GM19043 (cell line): ENCODE data around the gene TBC1D22A.
"Not testable (repeated sequence)": the region's sequence is repeated elsewhere in the genome, so short reads cannot be mapped to it uniquely, and the experiment has no call there.

Source experiments
- ATAC-seq: cut with Tn5 transposase; IDR thresholded peaks from one replicate; pipeline ENCODE4 v1.9.1; 2021; ENCODE audit warnings: low read depth; ENCODE audit not compliant: unreplicated experiment

Gene TBC1D22A

GRCh38 chr22:46978668-46979067 lies 216.2 kb downstream of the TBC1D22A start:
- ATAC-seq, result not testable (repeated sequence)

DNA sequence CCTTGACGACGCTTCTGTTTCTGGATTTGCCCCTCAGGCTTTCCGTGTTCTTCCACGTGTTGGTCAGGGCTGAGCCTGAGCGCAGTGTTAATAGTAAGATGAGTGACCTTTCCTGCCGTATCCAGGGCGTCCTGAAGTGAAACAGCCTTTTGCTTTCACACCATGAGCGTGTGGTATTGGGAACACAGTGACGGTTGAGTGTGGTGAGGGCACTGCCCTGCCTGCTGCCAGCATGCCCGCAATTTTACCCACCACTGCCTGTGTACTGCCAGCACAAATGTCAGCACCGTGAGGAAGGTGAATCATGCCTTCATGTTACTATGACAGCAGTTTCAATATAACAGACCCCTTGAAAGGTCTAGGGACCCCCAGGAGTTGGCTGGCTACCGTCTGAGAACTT lies 217.1 kb downstream of the TBC1D22A start:
- ATAC-seq, result no peak

- ATAC-seq, result no peak
Observed at GRCh38 chr22:46980392-46980791, 217.9 kb downstream of the TBC1D22A start.

DNA sequence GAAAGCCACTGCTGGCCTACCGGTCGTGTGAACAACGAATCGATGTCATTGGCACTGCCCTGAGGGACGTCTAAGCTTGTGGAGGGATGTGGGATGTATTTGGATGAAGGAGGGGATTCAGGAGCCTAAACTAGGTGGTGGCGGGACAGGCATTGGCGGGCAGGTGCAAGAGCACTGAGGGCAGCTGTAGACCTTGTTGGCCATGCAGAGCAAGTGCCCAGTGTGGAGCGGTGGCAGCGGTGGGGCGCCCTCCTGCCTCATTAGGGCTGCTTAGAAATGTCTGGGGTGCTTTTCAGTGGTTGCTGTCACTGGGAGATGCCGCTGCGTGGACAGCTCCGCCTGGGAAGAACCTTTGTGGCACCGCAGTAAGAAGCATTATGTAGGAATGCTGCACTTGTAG lies 220.2 kb downstream of the TBC1D22A start:
- ATAC-seq, result no peak

GRCh38 chr22:46983046-46983445 lies 220.6 kb downstream of the TBC1D22A start:
- no peak for ATAC-seq

GRCh38 chr22:46984751-46985506 lies 222.5 kb downstream of the TBC1D22A start:
- no peak for ATAC-seq

DNA sequence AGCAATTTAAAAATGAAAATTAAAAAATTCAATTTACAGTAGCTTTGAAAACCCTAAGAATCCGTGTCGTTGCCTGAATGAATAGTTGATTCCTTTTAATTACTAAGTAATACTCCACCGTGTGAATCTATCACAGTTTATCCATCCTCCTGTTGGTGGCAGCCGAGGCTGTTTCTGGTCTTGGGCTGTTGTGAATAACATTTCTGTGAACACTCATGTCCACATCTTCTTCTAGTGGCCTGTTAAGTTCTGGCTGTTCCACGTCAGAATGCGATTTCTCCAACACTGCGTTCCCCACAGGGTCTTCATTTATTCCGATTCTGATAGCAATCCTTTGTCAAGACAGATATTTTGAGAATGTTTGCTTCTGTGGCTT lies 223.0 kb downstream of the TBC1D22A start:
- no peak for ATAC-seq

DNA sequence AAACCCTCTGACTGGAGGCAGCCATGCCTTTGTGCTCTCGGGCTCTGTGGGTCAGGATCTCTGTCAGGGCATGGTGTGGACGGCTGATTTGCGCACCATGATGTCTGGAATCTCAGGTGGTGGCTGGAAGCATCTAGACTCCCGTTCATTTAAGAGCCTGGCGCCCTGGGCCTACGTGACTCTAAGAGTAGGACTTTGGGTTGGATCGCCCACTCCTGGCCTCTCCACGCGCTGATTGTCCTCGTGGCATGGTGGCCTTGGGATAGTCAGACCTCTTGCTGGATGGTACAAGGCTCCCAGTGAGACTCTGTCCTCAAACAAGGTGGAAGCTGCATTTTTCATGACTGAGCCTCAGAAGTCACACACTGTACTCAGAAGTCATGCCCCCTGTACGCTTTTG lies 224.3 kb downstream of the TBC1D22A start:
- ATAC-seq, result no peak

- ATAC-seq, result no peak
Observed at GRCh38 chr22:46990937-46991550, 228.6 kb downstream of the TBC1D22A start.

GRCh38 chr22:46991666-46992065 lies 229.2 kb downstream of the TBC1D22A start:
- ATAC-seq, result no peak

GRCh38 chr22:46992121-46992731 lies 229.8 kb downstream of the TBC1D22A start:
- no peak for ATAC-seq

DNA sequence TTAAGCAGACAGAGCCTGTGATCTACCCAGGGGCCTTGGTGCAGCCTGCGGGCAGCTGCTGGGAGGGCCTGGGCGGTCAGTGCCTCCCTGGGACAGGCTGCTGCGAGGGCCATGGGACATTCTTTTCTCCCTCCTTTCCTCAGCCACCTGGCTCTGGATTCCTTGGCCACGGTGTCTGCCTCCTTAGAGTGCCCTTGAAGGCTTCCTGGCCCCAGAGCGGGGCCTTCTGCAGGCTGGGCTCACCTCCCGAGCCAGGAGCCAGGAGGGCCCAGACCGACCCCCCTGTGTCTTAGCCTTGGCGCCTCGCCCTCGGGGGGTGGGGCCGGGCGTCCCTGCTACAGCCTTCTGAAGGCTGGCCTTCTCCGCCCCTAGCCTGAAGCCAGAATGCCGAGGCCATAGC lies 231.2 kb downstream of the TBC1D22A start:
- ATAC-seq, result no peak

DNA sequence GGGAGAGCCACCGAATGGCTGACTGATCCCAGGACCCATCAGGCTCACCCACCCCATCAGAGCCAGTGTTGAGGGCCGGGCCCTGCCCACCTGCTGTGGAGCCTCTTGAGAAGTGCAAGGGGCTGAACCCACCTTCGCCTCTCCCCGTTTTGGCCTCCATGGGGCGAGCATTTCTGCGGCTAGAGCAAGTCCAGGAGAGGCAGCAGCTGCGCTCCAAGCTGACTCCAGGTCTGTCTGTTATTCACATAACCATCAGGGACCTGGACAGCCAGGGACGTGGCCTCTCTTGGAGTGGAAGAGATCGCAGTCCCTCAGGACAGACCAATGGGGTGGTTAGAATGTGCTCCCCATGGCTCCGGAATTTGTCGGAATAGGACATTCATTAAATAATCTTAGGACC lies 231.8 kb downstream of the TBC1D22A start:
- no peak for ATAC-seq

DNA sequence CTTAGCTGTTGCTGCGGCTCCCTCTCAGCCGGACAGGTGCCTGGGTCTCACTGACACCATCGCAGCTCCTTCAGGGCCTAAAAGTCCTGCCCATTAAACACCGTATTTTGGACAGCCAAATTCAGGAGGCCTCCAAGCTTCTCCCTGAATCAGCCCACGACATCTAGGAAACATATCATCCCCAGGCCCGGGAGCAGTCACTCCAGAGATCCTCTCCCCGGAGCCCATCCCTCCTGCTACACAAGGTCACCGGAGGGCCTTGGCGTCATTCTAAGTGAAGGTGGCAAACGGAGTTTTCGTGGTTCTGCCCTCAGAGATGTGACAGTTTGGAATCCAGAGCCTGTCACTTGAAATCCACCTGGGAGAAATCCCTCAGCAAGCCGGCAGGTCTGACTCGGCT lies 232.5 kb downstream of the TBC1D22A start:
- no peak for ATAC-seq

DNA sequence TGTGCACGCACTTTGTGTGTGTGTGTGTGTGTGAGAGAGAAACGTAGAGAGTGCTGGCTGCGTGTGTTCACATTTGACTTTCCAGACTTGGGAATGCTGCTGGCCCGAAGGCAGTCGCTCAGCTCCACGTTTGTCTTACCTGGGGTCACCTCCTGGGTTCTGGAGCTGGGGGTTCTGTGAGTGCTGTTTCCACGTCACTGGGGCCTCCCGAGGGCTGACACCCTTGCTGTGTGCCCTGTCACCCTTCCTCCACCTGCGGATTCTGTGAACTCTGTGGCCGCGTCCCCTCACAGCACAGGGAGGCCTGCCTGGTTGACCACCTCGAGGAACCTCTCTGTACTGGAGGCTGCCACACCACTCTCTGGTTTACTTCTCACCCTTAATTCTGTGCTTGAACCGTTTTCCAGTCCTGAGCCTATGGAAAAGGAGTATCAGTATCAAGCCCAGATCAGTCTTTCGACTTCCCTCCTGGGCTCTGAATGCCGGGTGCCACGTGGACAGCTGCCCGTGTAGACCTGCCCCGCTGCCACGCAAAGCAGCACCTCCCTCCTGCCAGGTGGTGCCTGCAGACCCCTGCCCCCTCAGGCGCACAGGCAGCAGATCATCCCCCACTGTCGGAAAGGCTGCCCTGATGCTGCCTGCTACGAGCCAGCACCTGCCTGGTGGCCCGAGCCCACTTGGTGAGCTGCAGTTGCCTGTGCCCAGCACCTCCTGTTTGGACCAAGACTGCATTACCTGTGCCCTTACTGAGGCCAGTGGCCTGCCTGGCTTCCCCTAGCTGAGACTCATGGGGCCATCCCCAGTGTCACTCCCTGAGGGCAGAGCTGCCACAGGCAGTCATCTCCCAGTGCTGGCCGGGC lies 233.3 kb downstream of the TBC1D22A start:
- ATAC-seq, result no peak

GRCh38 chr22:46996595-46997310 lies 234.3 kb downstream of the TBC1D22A start:
- ATAC-seq, result no peak

GRCh38 chr22:46997311-46997970 lies 235.0 kb downstream of the TBC1D22A start:
- no peak for ATAC-seq

GRCh38 chr22:46998331-46998730 lies 235.9 kb downstream of the TBC1D22A start:
- no peak for ATAC-seq

- no peak for ATAC-seq
Observed at GRCh38 chr22:47000256-47000655, 237.8 kb downstream of the TBC1D22A start.

GRCh38 chr22:47000888-47001287 lies 238.4 kb downstream of the TBC1D22A start:
- no peak for ATAC-seq
